ENCODE data around the gene SLC37A1.

The SLC37A1 gene

DNA sequence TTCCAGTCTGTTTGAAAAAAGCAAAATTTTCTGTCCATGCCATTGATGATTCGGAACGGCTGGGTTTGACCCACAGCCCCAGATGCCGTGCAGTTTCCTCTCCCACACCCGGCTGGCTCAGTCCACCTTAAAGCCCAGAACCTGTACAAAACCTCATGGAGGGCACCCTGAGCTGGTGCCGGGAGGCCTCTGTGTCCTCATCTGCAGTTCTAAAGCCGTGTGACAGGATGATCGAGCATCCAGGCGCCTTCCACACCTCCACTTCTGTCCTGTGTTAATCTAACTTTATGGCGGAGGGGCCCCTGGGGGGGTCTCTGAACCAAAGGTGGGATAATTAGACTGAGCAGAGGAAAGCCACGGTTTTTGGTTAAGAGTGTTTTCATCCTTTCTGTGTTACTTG lies 49.6 kb downstream of the SLC37A1 start:
- no peak for TF ChIP-seq CTCF (conservative IDR thresholded peaks at IDR 0.05)
- peak overlapping the region; percentile 93 for H3K27ac ChIP-seq

DNA sequence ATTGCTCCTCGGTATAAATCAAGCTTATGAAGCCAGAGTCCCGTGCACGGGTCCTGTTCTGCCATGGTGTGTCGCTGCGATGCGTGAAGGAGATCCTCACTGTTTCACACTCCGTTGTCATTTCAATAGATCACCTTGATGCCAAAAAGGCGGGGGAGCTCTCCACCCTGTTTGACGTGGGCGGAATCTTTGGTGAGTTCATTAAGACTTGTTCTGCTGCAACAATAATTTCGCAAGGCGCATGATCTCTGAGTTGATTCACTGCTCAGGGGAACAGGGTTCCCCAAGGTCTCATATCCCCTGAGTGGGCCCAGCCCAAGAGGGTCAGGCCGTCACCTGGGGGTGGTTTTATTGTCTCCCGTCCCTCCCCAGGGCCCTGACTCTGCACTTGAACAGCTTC lies 50.0 kb downstream of the SLC37A1 start:
- peak overlapping the region; percentile 93 for H3K27ac ChIP-seq
- no peak for TF ChIP-seq CTCF (conservative IDR thresholded peaks at IDR 0.05)

DNA sequence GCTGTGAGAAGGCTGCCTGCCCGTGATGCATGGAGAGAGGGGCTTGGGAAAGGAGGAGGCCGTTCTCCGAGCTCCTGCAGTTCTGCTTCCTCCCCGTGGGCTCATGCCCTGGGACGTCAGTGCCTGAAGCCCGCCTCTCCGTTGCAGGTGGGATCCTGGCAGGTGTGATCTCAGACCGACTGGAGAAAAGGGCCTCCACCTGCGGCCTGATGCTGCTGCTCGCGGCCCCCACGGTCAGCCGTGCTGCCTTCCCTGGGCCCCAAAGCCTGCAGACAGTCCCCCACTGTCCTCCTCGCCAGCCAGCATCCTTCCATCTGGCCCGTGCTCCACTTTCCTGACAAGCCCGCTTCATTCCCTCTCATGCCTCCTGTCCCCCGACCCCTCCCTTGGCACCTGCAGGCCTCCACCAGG lies 50.9 kb downstream of the SLC37A1 start:
- no peak for TF ChIP-seq CTCF (conservative IDR thresholded peaks at IDR 0.05)
- peak overlapping the region; percentile 93; the same call in 1 of the 2 replicates for H3K27ac ChIP-seq

GRCh38 chr21:42565206-42565810 lies 51.7 kb downstream of the SLC37A1 start:
- no peak for TF ChIP-seq CTCF (conservative IDR thresholded peaks at IDR 0.05)

DNA sequence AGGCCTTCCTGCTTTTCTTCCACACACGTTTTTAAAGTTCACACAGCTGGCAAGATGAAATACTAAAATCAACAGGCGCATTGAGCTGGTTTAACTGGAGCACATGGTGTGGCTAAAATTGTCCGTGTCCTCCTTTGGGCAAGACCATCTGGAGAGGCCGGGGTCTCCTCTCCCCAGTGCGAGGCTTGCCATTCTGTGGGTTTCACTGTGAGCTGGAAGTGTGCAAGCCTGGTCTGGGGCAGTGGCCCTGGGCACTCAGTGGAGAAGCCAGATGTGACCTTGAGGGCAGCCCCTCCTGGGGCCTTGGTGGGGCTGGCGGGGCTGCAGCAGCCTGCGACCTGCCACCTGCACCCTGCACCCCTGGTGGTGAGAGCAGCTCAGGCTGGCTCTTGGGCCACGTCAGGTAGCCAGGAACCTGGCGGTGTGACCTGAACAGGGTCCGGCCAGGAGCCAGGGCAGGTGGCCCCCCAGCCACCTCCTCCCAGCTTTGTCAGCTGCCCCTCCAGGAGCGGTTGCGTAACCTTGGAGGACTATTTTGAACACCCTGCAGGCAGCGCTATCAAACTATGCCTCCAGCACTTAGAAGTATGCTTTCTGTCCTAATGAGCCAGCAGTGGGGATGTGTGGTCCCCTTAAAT lies 52.4 kb downstream of the SLC37A1 start:
- TF ChIP-seq CTCF (conservative IDR thresholded peaks at IDR 0.05) = no peak
- H3K27ac ChIP-seq = peak overlapping the region; percentile 13; the same call in 1 of the 2 replicates

More at GRCh38 chr21:42565206-42565810, 51.7 kb downstream of the SLC37A1 start:
- 0 out of 2 replicates have a peak overlapping the region, but pooled peaks have one; percentile 93 for H3K27ac ChIP-seq

DNA sequence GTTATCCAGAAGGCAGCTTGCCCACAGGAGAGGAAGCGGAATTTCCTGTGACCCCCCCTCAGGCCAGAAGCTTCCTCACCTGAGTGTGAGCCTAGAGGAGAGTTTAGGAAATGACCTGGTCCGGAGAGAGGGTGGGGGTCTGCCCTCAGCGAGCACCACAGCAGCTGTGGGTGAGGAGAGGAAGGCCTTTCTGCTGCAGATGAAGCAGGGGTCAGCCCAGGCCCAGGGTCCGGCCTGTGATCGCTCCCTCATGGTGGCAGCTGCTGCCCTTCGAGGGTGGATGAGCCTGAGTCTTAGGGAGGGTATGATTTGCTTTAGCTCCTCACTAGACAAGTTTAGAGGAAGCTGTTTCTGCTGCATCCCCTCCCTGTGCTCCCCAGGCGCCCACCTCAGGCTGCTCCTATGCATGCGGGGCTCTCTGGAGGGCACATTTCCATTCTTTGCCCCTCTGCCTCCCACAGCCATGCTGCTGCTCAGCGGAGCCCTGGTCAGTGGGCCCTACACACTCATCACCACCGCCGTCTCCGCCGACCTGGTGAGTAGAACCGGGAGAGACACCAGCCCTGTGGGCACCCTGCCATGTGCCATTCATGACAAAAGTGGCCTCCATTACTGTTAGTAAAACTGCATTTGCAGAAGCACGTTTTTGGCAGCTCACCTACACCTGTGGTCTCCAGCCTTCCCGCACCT lies 53.0 kb downstream of the SLC37A1 start:
- peak overlapping the region; percentile 13; the same call in 1 of the 2 replicates for H3K27ac ChIP-seq
- TF ChIP-seq CTCF (conservative IDR thresholded peaks at IDR 0.05) = no peak

DNA sequence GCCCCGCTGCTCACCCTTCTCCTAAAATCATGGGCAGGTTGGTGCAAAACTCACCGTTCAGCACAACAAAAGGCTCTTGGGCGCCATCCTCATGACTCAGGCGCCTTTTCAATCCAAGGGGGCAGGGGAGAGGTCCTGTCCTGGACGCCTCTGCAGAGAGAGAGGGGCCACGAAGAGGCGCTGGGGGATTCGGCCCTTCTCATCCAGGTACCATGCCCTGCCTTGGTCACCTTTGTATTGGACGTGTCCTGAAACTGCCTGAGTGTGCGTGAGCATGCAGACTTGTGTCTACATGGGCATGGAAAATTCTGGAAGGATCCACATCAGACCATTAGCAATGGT lies 53.5 kb downstream of the SLC37A1 start:
- TF ChIP-seq CTCF (conservative IDR thresholded peaks at IDR 0.05) = no peak
- H3K27ac ChIP-seq = peak overlapping the region; percentile 13; the same call in 1 of the 2 replicates
